GM12878 (cell line): Measurements from ENCODE around the gene VTCN1.
"Not testable (repeated sequence)": the region's sequence is repeated elsewhere in the genome, so short reads cannot be mapped to it uniquely, and the experiment has no call there.

ENCODE experiments used
- BACH1 ChIP-seq: fragments of 450-650 bp; IDR thresholded peaks from 2 replicates; pipeline ENCODE4 v1.6.1; 2017; ENCODE audit warnings: mild to moderate bottlenecking, borderline replicate concordance
- RFX5 ChIP-seq: IDR thresholded peaks from 2 replicates; pipeline ENCODE4 v1.6.1; 2011; ENCODE audit warnings: low read depth, low read length, improper control_type of control experiment
- SMC3 ChIP-seq: IDR thresholded peaks from 2 replicates; pipeline ENCODE4 v1.6.1; 2011; ENCODE audit warnings: low read length, improper control_type of control experiment, borderline replicate concordance

- not testable (repeated sequence) for TF ChIP-seq BACH1, SMC3, RFX5
These were observed 59.4 kb downstream of the VTCN1 start for GRCh38 chr1:117151305-117151704.
